GM18520 (cell line): ENCODE measurements around the gene CLPX.
"Not testable (repeated sequence)": the region's sequence is repeated elsewhere in the genome, so short reads cannot be mapped to it uniquely, and the experiment has no call there.

ENCODE experiments used
- ATAC-seq: cut with Tn5 transposase; IDR thresholded peaks from one replicate; pipeline ENCODE4 v1.9.1; 2021; ENCODE audit not compliant: unreplicated experiment

CLPX gene

GRCh38 chr15:65105038-65105437 lies 80.1 kb downstream of the CLPX start:
- no peak for ATAC-seq

GRCh38 chr15:65102912-65103311 lies 82.2 kb downstream of the CLPX start:
- no peak for ATAC-seq

GRCh38 chr15:65101891-65102708 lies 83.0 kb downstream of the CLPX start:
- no peak for ATAC-seq

GRCh38 chr15:65101411-65101890 lies 83.7 kb downstream of the CLPX start:
- ATAC-seq, result no peak

- no peak for ATAC-seq
Observed at GRCh38 chr15:65100442-65100841, 84.7 kb downstream of the CLPX start.

GRCh38 chr15:65099801-65100200 lies 85.3 kb downstream of the CLPX start:
- not testable (repeated sequence) for ATAC-seq

GRCh38 chr15:65099336-65099735 lies 85.8 kb downstream of the CLPX start:
- no peak for ATAC-seq
